ENCODE data around the gene ABCA9.

Gene ABCA9

GRCh38 chr17:69058165-69058564, 2.6 kb downstream of the ABCA9 start:
- peak; percentile 37 for TF ChIP-seq CTCF (conservative IDR thresholded peaks at IDR 0.05; ENCODE audit: low read depth, low read length)
- no peak for DNase-seq (ENCODE audit: low read depth)
- H3K4me3 ChIP-seq (ENCODE audit: low read depth, low read length): no peak overlapping the region

- no peak for DNase-seq (ENCODE audit: low read depth)
- no peak overlapping the region for H3K4me3 ChIP-seq (ENCODE audit: low read depth, low read length)
- no peak for TF ChIP-seq CTCF (conservative IDR thresholded peaks at IDR 0.05; ENCODE audit: low read depth, low read length)
Observed at GRCh38 chr17:69057280-69057679, 3.4 kb downstream of the ABCA9 start.

GRCh38 chr17:69056179-69056823, 4.4 kb downstream of the ABCA9 start:
- H3K4me3 ChIP-seq (ENCODE audit: low read depth, low read length): no peak overlapping the region
- no peak for DNase-seq (ENCODE audit: low read depth)
- TF ChIP-seq CTCF (conservative IDR thresholded peaks at IDR 0.05; ENCODE audit: low read depth, low read length): no peak

- no peak for TF ChIP-seq CTCF (conservative IDR thresholded peaks at IDR 0.05; ENCODE audit: low read depth, low read length)
- DNase-seq (ENCODE audit: low read depth): no peak
- no peak overlapping the region for H3K4me3 ChIP-seq (ENCODE audit: low read depth, low read length)
Observed at GRCh38 chr17:69055334-69055733, 5.4 kb downstream of the ABCA9 start.

- peak; percentile 88 for DNase-seq (ENCODE audit: low read depth)
- no peak overlapping the region for H3K4me3 ChIP-seq (ENCODE audit: low read depth, low read length)
- no peak for TF ChIP-seq CTCF (conservative IDR thresholded peaks at IDR 0.05; ENCODE audit: low read depth, low read length)
Observed at GRCh38 chr17:69050999-69051775, 9.5 kb downstream of the ABCA9 start.

GRCh38 chr17:69048634-69049033, 12.1 kb downstream of the ABCA9 start:
- TF ChIP-seq CTCF (conservative IDR thresholded peaks at IDR 0.05; ENCODE audit: low read depth, low read length): no peak
- no peak overlapping the region for H3K4me3 ChIP-seq (ENCODE audit: low read depth, low read length)
- DNase-seq (ENCODE audit: low read depth): no peak
